Endodermal cell (in vitro differentiated cells): ENCODE measurements around the gene CABP1. TPM values are rescaled to one million over a fixed set of nuclear protein-coding genes. Genes with fewer than 3 reads are reported as not detected.

ENCODE experiments used
- DNase-seq: peaks from one replicate; pipeline ENCODE4 v3.0.0-alpha.2; 2017
- H3K27ac ChIP-seq: 2 replicates; pipeline ENCODE4 v1.5.1; 2013; ENCODE audit warnings: mild to moderate bottlenecking, low read depth, low read length, moderate library complexity
- H3K27me3 ChIP-seq: 2 replicates; pipeline ENCODE4 v1.6.1; 2013; ENCODE audit warnings: mild to moderate bottlenecking, low read length, moderate library complexity; ENCODE audit not compliant: insufficient read depth, control insufficient read depth, poor library complexity, severe bottlenecking
- H3K36me3 ChIP-seq: 2 replicates; pipeline ENCODE4 v1.7.0; 2013; ENCODE audit warnings: mild to moderate bottlenecking, low read length, moderate library complexity; ENCODE audit not compliant: control insufficient read depth, insufficient read depth
- H3K4me1 ChIP-seq: one replicate; pipeline ENCODE4 v1.7.0; 2013; ENCODE audit warnings: low read length; ENCODE audit not compliant: control insufficient read depth, insufficient read depth
- H3K4me3 ChIP-seq: 2 replicates; pipeline ENCODE4 v1.5.1; 2013; ENCODE audit warnings: mild to moderate bottlenecking, low read length, moderate library complexity
- H3K9ac ChIP-seq: 2 replicates; pipeline ENCODE4 v1.6.1; 2013; ENCODE audit warnings: mild to moderate bottlenecking, low read length, moderate library complexity; ENCODE audit not compliant: poor library complexity, severe bottlenecking; ENCODE audit errors: extremely low read depth
- H3K9me3 ChIP-seq: 2 replicates; pipeline ENCODE4 v1.6.1; 2013; ENCODE audit warnings: mild to moderate bottlenecking, low read length, moderate library complexity; ENCODE audit not compliant: control insufficient read depth
- H3K27ac Mint-ChIP-seq: 2 replicates; pipeline ENCODE4 v1.8.0; 2020; ENCODE audit warnings: mixed read lengths
- H3K27me3 Mint-ChIP-seq: 2 replicates; pipeline ENCODE4 v1.8.0; 2021; ENCODE audit warnings: mild to moderate bottlenecking, mixed read lengths; ENCODE audit not compliant: insufficient read depth
- H3K36me3 Mint-ChIP-seq: 2 replicates; pipeline ENCODE4 v1.8.0; 2020; ENCODE audit warnings: low read depth, mixed read lengths
- H3K4me1 Mint-ChIP-seq: 2 replicates; pipeline ENCODE4 v1.8.0; 2020; ENCODE audit warnings: mixed read lengths
- H3K4me3 Mint-ChIP-seq: 2 replicates; pipeline ENCODE4 v1.8.0; 2020; ENCODE audit warnings: mild to moderate bottlenecking, moderate library complexity, mixed read lengths
- H3K9me3 Mint-ChIP-seq: 2 replicates; pipeline ENCODE4 v1.8.0; 2020; ENCODE audit warnings: mild to moderate bottlenecking, mixed read lengths
- CTCF ChIP-seq: fragments of 200-600 bp; sonication (generic); conservative IDR thresholded peaks from 2 replicates; pipeline ENCODE4 v1.5.0; 2021; ENCODE audit warnings: antibody characterized with exemption, mild to moderate bottlenecking
- WGBS, 2 experiments: methylation state at CpG; one replicate each; pipeline versions ENCODE4 v1.1.5 to v1.1.7; 2013; ENCODE audit warnings: missing lambda C conversion rate in 2 of 2, mixed read lengths in 1 of 2; ENCODE audit not compliant: insufficient coverage in 1 of 2, insufficient read length in 1 of 2; 5-methylcytosine and 5-hydroxymethylcytosine counted together
- total RNA-seq, 2 donors: library from RNA; stranded (reverse); fragmentation: NEBNext Ultra II Directional in 1 of 2; extraction: Animal tissue kit (Norgen Biotek cat#: 25700) in 1 of 2; gene quantifications; 2 replicates in 1 of 2; 3 replicates in 1 of 2; pipeline ENCODE4 v1.2.1, GENCODE V29; 2021

Gene CABP1
- total RNA-seq, 2 donors from 2014 or later = 0.29 to 0.86 TPM

- no peak for TF ChIP-seq CTCF
- H3K27me3 ChIP-seq = no peaks in the 10 kb centered on the region
- H3K4me3 ChIP-seq = peak overlapping the region; percentile 93
- Mint-ChIP-seq H3K27me3 (no peaks in the 10 kb centered on the region), H3K36me3 (no peaks in the 10 kb centered on the region), H3K9me3 (no peaks in the 10 kb centered on the region), H3K4me1 (peaks cover 24% of the 10 kb centered on the region), H3K4me3 (peak overlapping the region; percentile 89), H3K27ac (no peak overlapping the region)
- 95% methylated on average over 3 of the region's 3 CpGs; no CpG with 5 or more reads in 1 of the 2 experiments for WGBS, 2 experiments
- no peak overlapping the region for H3K9ac ChIP-seq
- H3K36me3 ChIP-seq = no peaks in the 10 kb centered on the region
- H3K27ac ChIP-seq = no peak overlapping the region
- H3K4me1 ChIP-seq = no peaks in the 10 kb centered on the region
- H3K9me3 ChIP-seq = no peaks in the 10 kb centered on the region
- no peak for DNase-seq
Observed at GRCh38 chr12:120685522-120685921, 45.1 kb downstream of the CABP1 start.

- DNase-seq = peak; percentile 99
- Mint-ChIP-seq H3K27ac (peak overlapping the region; percentile 95), H3K27me3 (no peaks in the 10 kb centered on the region), H3K9me3 (no peaks in the 10 kb centered on the region), H3K4me1 (peaks cover 30% of the 10 kb centered on the region), H3K4me3 (peak overlapping the region; percentile 89), H3K36me3 (no peaks in the 10 kb centered on the region)
- Histone ChIP-seq H3K27me3 (no peaks in the 10 kb centered on the region), H3K9ac (peak overlapping the region; percentile 81), H3K9me3 (no peaks in the 10 kb centered on the region), H3K27ac (peak overlapping the region; percentile 96), H3K36me3 (no peaks in the 10 kb centered on the region), H3K4me3 (peak overlapping the region; percentile 93), H3K4me1 (no peaks in the 10 kb centered on the region)
- no peak for TF ChIP-seq CTCF
- 0% methylated on average over 7 to 46 of the region's 46 CpGs for WGBS, 2 experiments
Observed at GRCh38 chr12:120686151-120686689, 45.8 kb downstream of the CABP1 start.

GRCh38 chr12:120686690-120687577 lies 46.5 kb downstream of the CABP1 start, which contains the start of gene MLEC:
MLEC (plus strand) TSS chr12:120687149; CDS start chr12:120687297, 148 bp downstream.
- H3K36me3 ChIP-seq = no peaks in the 10 kb centered on the region
- no peaks in the 10 kb centered on the region for H3K36me3 Mint-ChIP-seq
- H3K9me3 Mint-ChIP-seq = no peaks in the 10 kb centered on the region
- DNase-seq = peak; percentile 100
- H3K4me1 Mint-ChIP-seq = peaks cover 30% of the 10 kb centered on the region
- H3K4me3 Mint-ChIP-seq = peak within 1 kb of the TSS; percentile 89
- H3K27ac Mint-ChIP-seq = peak within 1 kb of the TSS; percentile 95
- peak within 1 kb of the TSS; percentile 81 for H3K9ac ChIP-seq
- TF ChIP-seq CTCF = peak; percentile 35
- no peaks in the 10 kb centered on the region for H3K27me3 Mint-ChIP-seq
- peak within 1 kb of the TSS; percentile 96 for H3K27ac ChIP-seq
- 0 to 2% methylated on average over 12 to 84 of the region's 84 CpGs for WGBS, 2 experiments
- no peaks in the 10 kb centered on the region for H3K27me3 ChIP-seq
- peak within 1 kb of the TSS; percentile 93 for H3K4me3 ChIP-seq
- H3K9me3 ChIP-seq = no peaks in the 10 kb centered on the region
- H3K4me1 ChIP-seq = no peaks in the 10 kb centered on the region
